ENCODE measurements around the gene CCL23.

DNA sequence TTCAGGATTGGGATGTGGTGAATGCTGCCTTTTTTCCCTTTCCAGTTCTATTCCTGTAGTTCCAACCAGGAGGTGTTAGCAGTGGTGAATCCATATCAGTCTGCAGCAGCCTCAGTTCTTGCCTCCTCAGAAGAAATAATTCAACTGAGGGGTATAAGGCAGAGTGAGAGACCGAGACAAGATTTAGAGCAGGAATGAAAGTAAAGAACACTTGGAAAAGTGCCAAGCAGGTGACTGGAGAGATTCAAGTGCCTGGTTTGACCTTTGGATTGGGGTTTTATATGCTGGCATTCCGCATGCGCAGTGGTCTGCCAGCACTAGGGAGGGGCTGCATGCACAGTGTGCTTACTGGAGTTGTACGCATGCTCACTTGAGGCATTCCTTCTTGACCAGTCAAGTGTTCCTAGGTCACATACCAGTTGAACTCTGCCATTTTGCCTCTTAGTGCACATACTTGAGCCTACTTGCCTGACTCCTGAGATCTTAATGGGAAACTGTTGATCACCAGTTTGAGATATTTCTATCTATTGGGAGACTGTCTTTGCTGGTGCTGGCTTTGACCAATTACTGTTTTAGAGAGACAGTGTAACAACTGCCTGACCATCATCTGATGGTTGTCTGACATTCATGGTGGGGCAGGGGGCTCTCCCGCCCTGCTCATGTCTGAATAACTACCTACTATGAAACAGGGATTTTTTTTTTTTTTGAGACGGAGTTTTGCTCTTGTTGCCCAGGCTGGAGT is 15.7 kb downstream of the CCL23 start:
- TF ChIP-seq, protein P1, sequence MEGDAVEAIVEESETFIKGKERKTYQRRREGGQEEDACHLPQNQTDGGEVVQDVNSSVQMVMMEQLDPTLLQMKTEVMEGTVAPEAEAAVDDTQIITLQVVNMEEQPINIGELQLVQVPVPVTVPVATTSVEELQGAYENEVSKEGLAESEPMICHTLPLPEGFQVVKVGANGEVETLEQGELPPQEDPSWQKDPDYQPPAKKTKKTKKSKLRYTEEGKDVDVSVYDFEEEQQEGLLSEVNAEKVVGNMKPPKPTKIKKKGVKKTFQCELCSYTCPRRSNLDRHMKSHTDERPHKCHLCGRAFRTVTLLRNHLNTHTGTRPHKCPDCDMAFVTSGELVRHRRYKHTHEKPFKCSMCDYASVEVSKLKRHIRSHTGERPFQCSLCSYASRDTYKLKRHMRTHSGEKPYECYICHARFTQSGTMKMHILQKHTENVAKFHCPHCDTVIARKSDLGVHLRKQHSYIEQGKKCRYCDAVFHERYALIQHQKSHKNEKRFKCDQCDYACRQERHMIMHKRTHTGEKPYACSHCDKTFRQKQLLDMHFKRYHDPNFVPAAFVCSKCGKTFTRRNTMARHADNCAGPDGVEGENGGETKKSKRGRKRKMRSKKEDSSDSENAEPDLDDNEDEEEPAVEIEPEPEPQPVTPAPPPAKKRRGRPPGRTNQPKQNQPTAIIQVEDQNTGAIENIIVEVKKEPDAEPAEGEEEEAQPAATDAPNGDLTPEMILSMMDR (IDR thresholded peaks at IDR 0.05): no peak
- TF ChIP-seq POLR2A (IDR thresholded peaks at IDR 0.05): no peak
- TF ChIP-seq EP300 (IDR thresholded peaks at IDR 0.05): no peak
